Central memory CD4-positive, alpha-beta T cell (primary cell): Measurements from ENCODE around the gene ZNF728.
"Not testable (repeated sequence)": the region's sequence is repeated elsewhere in the genome, so short reads cannot be mapped to it uniquely, and the experiment has no call there.

ENCODE experiments used
- DNase-seq: peaks from one replicate; pipeline ENCODE4 v3.0.0; 2022
- total RNA-seq, 3 experiments: gene quantifications; one replicate each; lab custom pipeline; 2026; lab: John Stamatoyannopoulos, UW

Gene ZNF728
- total RNA-seq: 0 to 0.11 (median 0) reads per million in 3 experiments

DNA sequence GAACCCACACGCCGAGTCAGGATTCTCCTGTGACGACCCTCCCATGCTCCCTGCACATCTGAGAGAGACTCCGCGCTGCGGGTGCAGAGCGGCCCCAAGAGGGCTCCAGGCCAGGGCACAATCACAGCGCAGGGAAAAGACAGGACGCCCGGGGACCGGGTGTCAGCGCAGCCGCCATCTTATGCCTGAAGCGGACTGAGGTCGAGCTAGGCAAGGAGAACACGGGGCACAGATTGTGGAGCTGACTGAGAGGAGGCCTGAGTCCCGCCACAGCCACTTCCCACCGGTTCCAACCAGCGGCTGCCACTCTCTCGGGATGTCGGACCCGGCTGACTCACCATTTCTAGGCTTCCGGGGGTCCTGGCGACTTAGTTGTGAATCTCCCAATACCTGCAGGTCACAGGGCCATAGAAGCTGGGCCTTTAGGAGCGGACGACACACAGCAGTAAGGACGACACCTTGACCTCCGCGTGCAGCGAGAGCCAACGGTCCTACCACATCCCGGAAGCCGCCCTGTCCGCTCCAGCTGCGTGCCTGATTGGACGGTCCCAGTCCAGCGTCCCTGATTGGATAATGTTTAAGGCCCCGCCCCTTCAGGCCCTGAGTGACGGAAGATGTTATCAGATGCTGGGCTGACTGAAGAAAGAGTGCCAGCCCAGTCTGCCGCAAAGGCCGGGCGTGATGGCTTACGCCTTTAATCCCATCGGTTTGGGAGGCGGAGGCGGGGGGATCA lies at the start of gene ZNF728:
TSS of gene ZNF728 (minus strand) at position 487 of the 733 bp plus-strand sequence. CDS start at position 341, 146 bp downstream.
- no peak for DNase-seq

GRCh38 chr19:23052349-23052748 lies 49.4 kb upstream of the ZNF728 start:
- no peak for DNase-seq

- DNase-seq: no peak
Measured at GRCh38 chr19:23049256-23049655, 46.3 kb upstream of the ZNF728 start.

- DNase-seq: no peak
Measured at GRCh38 chr19:23046743-23047142, 43.8 kb upstream of the ZNF728 start.

DNA sequence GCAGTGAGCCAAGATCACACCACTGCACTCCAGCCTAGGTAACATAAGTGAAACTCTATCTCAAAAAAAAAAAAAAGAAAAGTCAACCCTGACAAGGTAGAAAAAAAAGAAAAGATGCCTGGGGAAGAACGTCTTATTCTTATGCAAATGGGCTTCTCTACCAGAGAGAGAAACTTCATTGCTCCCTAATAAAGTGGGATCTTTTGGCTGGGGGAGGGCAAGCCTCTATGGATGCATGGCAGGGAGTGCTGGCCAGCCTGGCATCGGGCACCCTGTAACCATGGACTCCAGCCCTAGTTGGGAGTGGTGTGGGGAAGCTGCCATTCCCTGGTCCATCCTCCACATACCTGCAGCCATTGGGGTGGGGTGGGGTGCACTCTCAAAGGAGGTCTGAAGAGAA lies 30.7 kb upstream of the ZNF728 start:
- DNase-seq: no peak

DNA sequence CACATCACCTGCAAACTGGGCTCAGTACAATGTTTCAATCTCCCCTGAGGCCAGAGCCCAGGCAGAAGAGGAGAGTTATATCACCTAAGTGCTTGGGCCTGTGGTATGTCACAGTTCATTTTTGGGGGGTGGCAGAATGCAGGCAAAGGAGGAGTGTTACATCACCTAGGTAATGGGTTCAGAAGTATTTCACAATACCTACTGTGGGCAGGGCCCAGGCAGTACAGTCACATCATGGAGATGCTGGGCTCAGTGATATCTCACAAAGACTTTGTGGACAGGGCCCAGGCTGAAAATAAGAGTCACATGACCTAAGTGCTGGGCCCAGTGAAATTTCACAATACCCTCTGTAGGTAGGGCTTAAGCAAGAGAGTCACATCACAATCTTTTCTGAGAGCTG lies 12.7 kb upstream of the ZNF728 start:
- no peak for DNase-seq

DNA sequence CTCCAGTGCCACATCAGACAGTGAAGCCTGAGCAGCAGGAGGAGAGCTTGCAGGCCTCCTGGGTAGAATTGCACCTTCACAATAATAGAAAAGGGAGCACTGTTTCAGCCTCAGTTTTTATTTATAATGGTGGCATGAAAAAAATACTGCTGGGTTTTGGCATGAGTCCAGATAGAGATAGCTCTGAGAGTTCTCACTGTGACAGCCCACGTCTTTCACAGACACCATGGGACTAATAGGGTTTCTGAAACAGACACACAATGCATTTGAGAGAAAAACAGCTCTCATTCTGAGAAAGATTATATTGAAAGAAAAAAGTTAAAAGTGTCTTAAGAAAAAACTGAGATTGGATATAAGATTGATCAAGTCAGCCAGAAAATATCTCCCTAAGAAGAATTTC lies 8.0 kb downstream of the ZNF728 start:
- DNase-seq: not testable (repeated sequence)

GRCh38 chr19:22976248-22976647 lies 26.7 kb downstream of the ZNF728 start:
- DNase-seq: no peak

DNA sequence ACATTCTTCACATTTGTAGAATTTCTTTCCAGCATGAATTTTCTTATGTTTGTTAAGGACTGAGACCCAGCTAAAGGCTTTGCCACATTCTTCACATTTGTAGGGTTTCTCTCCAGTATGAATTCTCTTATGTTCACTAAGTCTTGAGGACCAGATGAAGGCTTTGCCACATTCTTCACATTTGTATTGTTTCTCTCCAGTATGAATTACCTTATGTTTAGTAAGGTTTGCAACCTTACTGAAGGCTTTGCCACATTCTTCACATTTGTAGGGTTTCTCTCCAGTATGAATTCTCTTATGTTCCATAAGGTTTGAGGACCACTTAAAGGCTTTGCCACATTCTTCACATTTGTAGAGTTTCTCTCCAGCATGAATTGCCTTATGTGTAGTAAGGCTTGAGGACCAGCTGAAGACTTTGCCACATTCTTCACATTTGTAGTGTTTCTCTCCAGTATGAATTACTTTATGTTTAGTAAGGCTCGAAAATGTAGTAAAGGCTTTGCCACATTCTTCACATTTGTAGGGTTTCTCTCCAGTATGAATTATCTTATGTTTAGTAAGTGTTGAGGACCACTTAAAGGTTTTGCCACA lies 27.3 kb downstream of the ZNF728 start:
- not testable (repeated sequence) for DNase-seq

DNA sequence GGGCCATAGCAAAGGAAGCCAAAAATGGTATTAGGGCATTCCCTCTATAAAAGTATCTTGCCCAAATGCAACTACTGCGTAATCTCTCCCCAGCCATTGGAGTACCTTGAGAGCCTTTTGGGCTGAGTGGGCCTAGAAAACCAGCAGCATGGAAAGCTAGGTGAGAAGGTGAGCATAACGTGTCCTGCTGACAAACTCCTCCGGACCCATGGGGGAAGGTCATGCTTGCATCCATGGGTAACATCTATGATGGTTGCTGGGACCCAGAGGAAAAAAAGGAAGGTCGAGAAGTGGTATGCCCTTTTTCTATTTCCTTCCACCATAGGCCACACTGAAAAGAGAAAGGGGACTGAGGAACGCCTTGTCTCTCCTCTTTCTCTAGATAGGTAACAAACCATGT lies 57.4 kb downstream of the ZNF728 start:
- no peak for DNase-seq

- no peak for DNase-seq
Measured at GRCh38 chr19:22935151-22935550, 67.8 kb downstream of the ZNF728 start.

GRCh38 chr19:22927576-22927975 lies 75.4 kb downstream of the ZNF728 start:
- DNase-seq: not testable (repeated sequence)

- DNase-seq: not testable (repeated sequence)
Measured at GRCh38 chr19:22925181-22925580, 77.8 kb downstream of the ZNF728 start.
